SK-N-SH (cell line): ENCODE results near the gene TCF7L2. TPM values are rescaled to one million over a fixed set of nuclear protein-coding genes. Genes with fewer than 3 reads are reported as not detected.
A peak's percentile ranks its signal among the peaks of the same experiment; 100 is the strongest.

Experiments
- CTCF ChIA-PET: fragments of 300-600, 350-600 bp; formaldehyde crosslinking; extraction: SDS; loops from one replicate; lab custom pipeline; 2021; lab: Yijun Ruan, JAX
- POLR2A ChIA-PET: fragments of 350-600 bp; sonication (Branson Sonifier 250); formaldehyde crosslinking; extraction: SDS; loops from one replicate; lab custom pipeline; 2020; ENCODE audit warnings: antibody characterized with exemption, inconsistent platforms; lab: Yijun Ruan, JAX
- DNase-seq: peaks from one replicate; pipeline ENCODE4 v3.0.0; 2012
- H2AFZ ChIP-seq: fragments of 200-600 bp; sonication (generic); 2 replicates; pipeline ENCODE4 v1.8.1; 2016; ENCODE audit warnings: antibody characterized with exemption, mild to moderate bottlenecking, low read depth
- H3F3A ChIP-seq: fragments of 200-600 bp; sonication (generic); replicated peaks from 2 replicates; pipeline ENCODE3; 2016; ENCODE audit warnings: antibody characterized with exemption, mild to moderate bottlenecking; ENCODE audit not compliant: insufficient read depth
- H3K27ac ChIP-seq, 2 experiments: fragments of 200-500 bp in 1 of 2; fragments of 200-600 bp in 1 of 2; sonication (Bioruptor generic) in 1 of 2; sonication (generic), shearing (Covaris generic) in 1 of 2; 2 replicates each; pipeline versions ENCODE4 v1.5.1 to v1.6.1; 2014 to 2016; ENCODE audit warnings: low read depth in 2 of 2, inconsistent platforms in 1 of 2, low read length in 1 of 2, mild to moderate bottlenecking in 1 of 2, mixed read lengths in 1 of 2
- H3K27me3 ChIP-seq: fragments of 200-600 bp; sonication (generic), shearing (Covaris generic); 2 replicates; pipeline ENCODE4 v1.6.1; 2016; ENCODE audit warnings: mixed run types; ENCODE audit not compliant: insufficient read depth
- H3K36me3 ChIP-seq, 2 experiments: fragments of 200-500 bp in 1 of 2; fragments of 200-600 bp in 1 of 2; sonication (Bioruptor generic) in 1 of 2; sonication (generic) in 1 of 2; replicated peaks in 1 of 2; 2 replicates each; pipeline versions ENCODE3 to v1.5.1; 2014 to 2016; ENCODE audit warnings: low read length in 1 of 2, mild to moderate bottlenecking in 1 of 2; ENCODE audit not compliant: insufficient read depth in 2 of 2, control insufficient read depth in 1 of 2
- H3K4me1 ChIP-seq, 2 experiments: fragments of 200-500 bp in 1 of 2; fragments of 200-600 bp in 1 of 2; sonication (Bioruptor generic) in 1 of 2; sonication (generic), shearing (Covaris generic) in 1 of 2; 2 replicates each; pipeline versions ENCODE4 v1.5.1 to v1.6.1; 2014 to 2016; ENCODE audit warnings: low read depth in 1 of 2, low read length in 1 of 2, mixed run types in 1 of 2; ENCODE audit not compliant: insufficient read depth in 2 of 2, control insufficient read depth in 1 of 2
- H3K4me2 ChIP-seq: fragments of 200-600 bp; sonication (generic), shearing (Covaris generic); 2 replicates; pipeline ENCODE4 v1.6.1; 2017; ENCODE audit warnings: mixed run types
- H3K4me3 ChIP-seq, 2 experiments: fragments of 200-500 bp in 1 of 2; fragments of 200-600 bp in 1 of 2; sonication (Bioruptor generic) in 1 of 2; sonication (generic), shearing (Covaris generic) in 1 of 2; 2 replicates each; pipeline versions ENCODE4 v1.5.1 to v1.8.1; 2014 to 2016; ENCODE audit warnings: low read depth in 2 of 2, inconsistent platforms in 1 of 2, low read length in 1 of 2, mild to moderate bottlenecking in 1 of 2, mixed read lengths in 1 of 2, moderate library complexity in 1 of 2
- H3K79me2 ChIP-seq: fragments of 200-600 bp; sonication (generic); 2 replicates; pipeline ENCODE4 v1.8.1; 2017; ENCODE audit warnings: mild to moderate bottlenecking; ENCODE audit not compliant: insufficient read depth
- H3K9ac ChIP-seq: fragments of 200-600 bp; sonication (generic); 2 replicates; pipeline ENCODE4 v1.6.1; 2017; ENCODE audit warnings: mixed run types
- H3K9me2 ChIP-seq: fragments of 200-600 bp; sonication (generic); 2 replicates; pipeline ENCODE4 v1.6.1; 2017; ENCODE audit warnings: mixed run types
- H3K9me3 ChIP-seq: fragments of 200-600 bp; sonication (generic); 2 replicates; pipeline ENCODE4 v1.6.1; 2017; ENCODE audit warnings: mixed run types, mild to moderate bottlenecking, moderate library complexity
- H4K20me1 ChIP-seq: fragments of 200-600 bp; sonication (generic); 2 replicates; pipeline ENCODE4 v1.6.1; 2017; ENCODE audit warnings: mild to moderate bottlenecking, mixed run types; ENCODE audit not compliant: insufficient read depth
- CHD2 ChIP-seq: fragments of 150-350 bp; IDR thresholded peaks from 2 replicates; pipeline ENCODE4 v1.6.1; 2018; ENCODE audit warnings: low read length; ENCODE audit not compliant: partially characterized antibody
- CTCF ChIP-seq: fragments of 200-600 bp; sonication (generic); IDR thresholded peaks from 2 replicates; pipeline ENCODE4 v1.6.1; 2017; ENCODE audit warnings: antibody characterized with exemption, mild to moderate bottlenecking, moderate library complexity
- ELF1 ChIP-seq: IDR thresholded peaks from 2 replicates; pipeline ENCODE4 v1.4.0; 2012
- EP300 ChIP-seq, 2 experiments: IDR thresholded peaks; 2 replicates each; pipeline versions ENCODE4 v1.4.0 to v1.6.1; 2012; ENCODE audit warnings: borderline replicate concordance in 1 of 2, low read depth in 1 of 2, low read length in 1 of 2
- EZH2phosphoT487 ChIP-seq: fragments of 200-600 bp; sonication (generic); IDR thresholded peaks from 2 replicates; pipeline ENCODE4 v1.6.1; 2017; ENCODE audit warnings: low read depth, mixed run types, mild to moderate bottlenecking, antibody characterized with exemption, moderate library complexity, borderline replicate concordance
- FOSL2 ChIP-seq: IDR thresholded peaks from 2 replicates; pipeline ENCODE4 v1.4.0; 2012; ENCODE audit warnings: low read depth, mild to moderate bottlenecking, moderate library complexity, borderline replicate concordance
- FOXJ3 ChIP-seq: sonication (generic); formaldehyde crosslinking; IDR thresholded peaks from 2 replicates; pipeline ENCODE4 v1.5.1; 2020; ENCODE audit warnings: mild to moderate bottlenecking, missing genetic modification reagents
- GABPA ChIP-seq: IDR thresholded peaks from 2 replicates; pipeline ENCODE4 v1.4.0; 2012; ENCODE audit warnings: low read depth, mild to moderate bottlenecking
- GATA2 ChIP-seq: sonication (generic); formaldehyde crosslinking; IDR thresholded peaks from 2 replicates; pipeline ENCODE4 v1.5.0; 2020; ENCODE audit warnings: mild to moderate bottlenecking, missing genetic modification reagents
- JUND ChIP-seq: IDR thresholded peaks from 2 replicates; pipeline ENCODE4 v1.4.0; 2012
- MEF2A ChIP-seq: IDR thresholded peaks from 2 replicates; pipeline ENCODE4 v1.4.0; 2012; ENCODE audit warnings: low read depth, borderline replicate concordance
- NFIC ChIP-seq: IDR thresholded peaks from 2 replicates; pipeline ENCODE4 v1.4.0; 2012; ENCODE audit warnings: borderline replicate concordance
- POLR2AphosphoS5 ChIP-seq: IDR thresholded peaks from 2 replicates; pipeline ENCODE4 v1.6.1; 2012; ENCODE audit warnings: low read depth, low read length
- RCOR1 ChIP-seq: fragments of 150-350 bp; IDR thresholded peaks from 2 replicates; pipeline ENCODE4 v1.6.1; 2017; ENCODE audit warnings: antibody characterized with exemption, low read length
- RXRA ChIP-seq: IDR thresholded peaks from 2 replicates; pipeline ENCODE4 v1.4.0; 2012; ENCODE audit warnings: low read depth, mild to moderate bottlenecking, borderline replicate concordance
- SIN3A ChIP-seq: IDR thresholded peaks from 2 replicates; pipeline ENCODE4 v1.6.1; 2012; ENCODE audit warnings: low read depth, mild to moderate bottlenecking, low read length, moderate library complexity, borderline replicate concordance
- SMC3 ChIP-seq: IDR thresholded peaks from 2 replicates; pipeline ENCODE4 v1.6.1; 2012; ENCODE audit warnings: low read depth, low read length, improper control_type of control experiment
- TAF1 ChIP-seq: IDR thresholded peaks from 2 replicates; pipeline ENCODE4 v1.6.1; 2012; ENCODE audit warnings: low read depth, mild to moderate bottlenecking, low read length, moderate library complexity, borderline replicate concordance
- TCF12 ChIP-seq: IDR thresholded peaks from 2 replicates; pipeline ENCODE4 v1.4.0; 2012
- USF1 ChIP-seq: IDR thresholded peaks from 2 replicates; pipeline ENCODE4 v1.4.0; 2012; ENCODE audit warnings: low read depth, borderline replicate concordance
- YY1 ChIP-seq: IDR thresholded peaks from 2 replicates; pipeline ENCODE4 v1.4.0; 2012; ENCODE audit warnings: low read depth, mild to moderate bottlenecking
- ZBTB33 ChIP-seq: IDR thresholded peaks from 2 replicates; pipeline ENCODE4 v1.4.0; 2012; ENCODE audit warnings: low read depth, borderline replicate concordance
- WGBS: methylation state at CpG from one replicate; pipeline ENCODE4 v1.1.6; 2017; ENCODE audit warnings: low lambda C conversion rate; 5-methylcytosine and 5-hydroxymethylcytosine counted together
- polyA plus RNA-seq, 3 experiments: library from polyadenylated mRNA; depleted of rRNA; stranded (reverse); fragments of >200 nt; gene quantifications; 2 replicates each; pipeline ENCODE4 v1.2.3, GENCODE V29; 2012
- TF ChIP-seq, protein P1 (sequence below): IDR thresholded peaks from 2 replicates; pipeline ENCODE4; 2012
- TF ChIP-seq, protein P2 (sequence below): IDR thresholded peaks from 2 replicates; pipeline ENCODE4 v1.4.0; 2012; ENCODE audit warnings: low read depth
- TF ChIP-seq, protein P3 (sequence below): fragments of 150-350 bp; IDR thresholded peaks from 2 replicates; pipeline ENCODE4 v1.6.1; 2016; ENCODE audit warnings: mild to moderate bottlenecking, low read depth, low read length

The TCF7L2 gene
- polyA plus RNA-seq, 1 of the 3 experiments (the other 2 are of a cell fraction): 10.2 TPM

- Histone ChIP-seq H3K4me2 (peak overlapping the region; percentile 81), H3K9me2 (no peaks in the 10 kb centered on the region), H3K4me3 (peak overlapping the region; percentile 43 to 65), H4K20me1 (no peaks in the 10 kb centered on the region), H3K27ac (peak overlapping the region in 1 of 2 experiments; percentile 52; a peak in 2 of 4 replicates), H3K4me1 (peaks cover 0 to 6% of the 10 kb centered on the region in 2 experiments; a peak in 3 of 4 replicates), H3K36me3 (peaks cover 0 to 2% of the 10 kb centered on the region in 2 experiments), H3K27me3 (no peaks in the 10 kb centered on the region), H2AFZ (peak overlapping the region; percentile 43; the same call in 1 of the 2 replicates), H3F3A (peaks cover 5% of the 10 kb centered on the region), H3K79me2 (peaks cover 16% of the 10 kb centered on the region), H3K9ac (peak overlapping the region; percentile 28; the same call in 1 of the 2 replicates), H3K9me3 (no peaks in the 10 kb centered on the region)
- CTCF ChIA-PET: interaction anchor here (0.7 to 2.8 kb wide), 34 partner anchors 9 to 689 kb away, joined by 3 to 21 read pairs (median 4); no protein-coding TSS in a partner anchor
- POLR2A ChIA-PET: no interaction called here
- 8% methylated on average over 18 of the region's 53 CpGs for WGBS
- DNase-seq: peak; percentile 94
- TF ChIP-seq EP300 (IDR thresholded peaks at IDR 0.05; ENCODE audit: borderline replicate concordance in 1 of 2, low read depth in 1 of 2, low read length in 1 of 2): no peak
- no peak for TF ChIP-seq RCOR1
- TF ChIP-seq POLR2AphosphoS5: no peak
- no peak for TF ChIP-seq GABPA
- TF ChIP-seq CHD2: no peak
- TF ChIP-seq JUND: no peak
- TF ChIP-seq SMC3: peak; percentile 94
- TF ChIP-seq NFIC: no peak
- TF ChIP-seq, protein P1, sequence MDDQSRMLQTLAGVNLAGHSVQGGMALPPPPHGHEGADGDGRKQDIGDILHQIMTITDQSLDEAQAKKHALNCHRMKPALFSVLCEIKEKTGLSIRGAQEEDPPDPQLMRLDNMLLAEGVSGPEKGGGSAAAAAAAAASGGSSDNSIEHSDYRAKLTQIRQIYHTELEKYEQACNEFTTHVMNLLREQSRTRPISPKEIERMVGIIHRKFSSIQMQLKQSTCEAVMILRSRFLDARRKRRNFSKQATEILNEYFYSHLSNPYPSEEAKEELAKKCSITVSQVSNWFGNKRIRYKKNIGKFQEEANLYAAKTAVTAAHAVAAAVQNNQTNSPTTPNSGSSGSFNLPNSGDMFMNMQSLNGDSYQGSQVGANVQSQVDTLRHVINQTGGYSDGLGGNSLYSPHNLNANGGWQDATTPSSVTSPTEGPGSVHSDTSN: no peak
- no peak for TF ChIP-seq USF1
- TF ChIP-seq ELF1: no peak
- TF ChIP-seq, protein P2, sequence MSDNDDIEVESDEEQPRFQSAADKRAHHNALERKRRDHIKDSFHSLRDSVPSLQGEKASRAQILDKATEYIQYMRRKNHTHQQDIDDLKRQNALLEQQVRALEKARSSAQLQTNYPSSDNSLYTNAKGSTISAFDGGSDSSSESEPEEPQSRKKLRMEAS: peak; percentile 31; the same call in 1 of the 2 replicates
- peak; percentile 68 for TF ChIP-seq CTCF
- TF ChIP-seq TAF1: no peak
- no peak for TF ChIP-seq ZBTB33
- TF ChIP-seq RXRA: no peak
- no peak for TF ChIP-seq FOXJ3 (CRISPR knock-in tag)
- no peak for TF ChIP-seq MEF2A
- no peak for TF ChIP-seq EZH2phosphoT487
- no peak for TF ChIP-seq FOSL2
- TF ChIP-seq, protein P3, sequence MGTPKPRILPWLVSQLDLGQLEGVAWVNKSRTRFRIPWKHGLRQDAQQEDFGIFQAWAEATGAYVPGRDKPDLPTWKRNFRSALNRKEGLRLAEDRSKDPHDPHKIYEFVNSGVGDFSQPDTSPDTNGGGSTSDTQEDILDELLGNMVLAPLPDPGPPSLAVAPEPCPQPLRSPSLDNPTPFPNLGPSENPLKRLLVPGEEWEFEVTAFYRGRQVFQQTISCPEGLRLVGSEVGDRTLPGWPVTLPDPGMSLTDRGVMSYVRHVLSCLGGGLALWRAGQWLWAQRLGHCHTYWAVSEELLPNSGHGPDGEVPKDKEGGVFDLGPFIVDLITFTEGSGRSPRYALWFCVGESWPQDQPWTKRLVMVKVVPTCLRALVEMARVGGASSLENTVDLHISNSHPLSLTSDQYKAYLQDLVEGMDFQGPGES: no peak
- no peak for TF ChIP-seq YY1
- TF ChIP-seq SIN3A: no peak
- TF ChIP-seq GATA2: no peak
- TF ChIP-seq TCF12: no peak
These were observed 176.5 kb downstream of the TCF7L2 start for GRCh38 chr10:113126229-113127201.
